H9 (cell line): Measurements from ENCODE around the gene HEXD. TPM values are rescaled to one million over a fixed set of nuclear protein-coding genes. Genes with fewer than 3 reads are reported as not detected.

Experiments used
- DNase-seq: peaks from one replicate; pipeline ENCODE4 v3.0.0-alpha.2; 2017
- H2AFZ ChIP-seq: one replicate; pipeline ENCODE4 v1.6.1; 2013; ENCODE audit warnings: mild to moderate bottlenecking, low read length, control low read depth, moderate library complexity
- H2AK5ac ChIP-seq: 2 replicates; pipeline ENCODE4 v1.6.1; 2013; ENCODE audit warnings: low read length, control low read depth, mixed read lengths; ENCODE audit not compliant: insufficient read length
- H2BK120ac ChIP-seq: one replicate; pipeline ENCODE4 v1.6.1; 2013; ENCODE audit warnings: low read depth, mild to moderate bottlenecking, low read length, control low read depth, inconsistent platforms; ENCODE audit not compliant: poor library complexity, severe bottlenecking
- H2BK12ac ChIP-seq: 2 replicates; pipeline ENCODE4 v1.6.1; 2013; ENCODE audit warnings: low read length, control low read depth, mixed read lengths, low read depth; ENCODE audit not compliant: insufficient read length
- H2BK15ac ChIP-seq: 2 replicates; pipeline ENCODE4 v1.6.1; 2013; ENCODE audit warnings: low read depth, low read length, control low read depth
- H2BK20ac ChIP-seq: one replicate; pipeline ENCODE4 v1.6.1; 2013; ENCODE audit warnings: low read depth, mild to moderate bottlenecking, low read length, control low read depth, inconsistent platforms; ENCODE audit not compliant: poor library complexity, severe bottlenecking
- H2BK5ac ChIP-seq: 2 replicates; pipeline ENCODE4 v1.6.1; 2013; ENCODE audit warnings: low read length, control low read depth, mixed read lengths; ENCODE audit not compliant: insufficient read length
- H3K14ac ChIP-seq: 2 replicates; pipeline ENCODE4 v1.6.1; 2013; ENCODE audit warnings: low read length, control low read depth; ENCODE audit not compliant: insufficient read depth
- H3K18ac ChIP-seq: 2 replicates; pipeline ENCODE4 v1.6.1; 2013; ENCODE audit warnings: low read depth, mild to moderate bottlenecking, mixed read lengths, low read length, control low read depth; ENCODE audit not compliant: insufficient read length
- H3K23ac ChIP-seq: 2 replicates; pipeline ENCODE4 v1.6.1; 2013; ENCODE audit warnings: low read length, control low read depth, mixed read lengths, low read depth; ENCODE audit not compliant: insufficient read length
- H3K23me2 ChIP-seq: 2 replicates; pipeline ENCODE4 v1.6.1; 2013; ENCODE audit warnings: low read depth, mild to moderate bottlenecking, mixed read lengths, low read length, control low read depth; ENCODE audit not compliant: insufficient read length, poor library complexity, severe bottlenecking
- H3K27ac ChIP-seq: 2 replicates; pipeline ENCODE4 v1.5.1; 2013; ENCODE audit warnings: low read length, control low read depth, mixed read lengths, low read depth; ENCODE audit not compliant: insufficient read length
- H3K27me3 ChIP-seq: 2 replicates; pipeline ENCODE4 v1.6.1; 2013; ENCODE audit warnings: low read length, control low read depth, inconsistent platforms; ENCODE audit not compliant: insufficient read depth
- H3K4ac ChIP-seq: 2 replicates; pipeline ENCODE4 v1.6.1; 2013; ENCODE audit warnings: low read depth, mild to moderate bottlenecking, control low read depth, inconsistent platforms, low read length, moderate library complexity
- H3K4me1 ChIP-seq: 2 replicates; pipeline ENCODE4 v1.6.1; 2013; ENCODE audit warnings: low read length, control low read depth, inconsistent platforms; ENCODE audit not compliant: insufficient read depth
- H3K4me2 ChIP-seq: 2 replicates; pipeline ENCODE4 v1.6.1; 2013; ENCODE audit warnings: low read length, control low read depth, mixed read lengths; ENCODE audit not compliant: insufficient read length, insufficient read depth
- H3K56ac ChIP-seq: 2 replicates; pipeline ENCODE4 v1.6.1; 2013; ENCODE audit warnings: low read depth, mild to moderate bottlenecking, mixed read lengths, low read length, control low read depth; ENCODE audit not compliant: insufficient read length
- H3K79me1 ChIP-seq: 2 replicates; pipeline ENCODE4 v1.6.1; 2013; ENCODE audit warnings: low read depth, mild to moderate bottlenecking, moderate library complexity, low read length, control low read depth, inconsistent platforms; ENCODE audit not compliant: insufficient read depth, poor library complexity, severe bottlenecking
- H3K79me2 ChIP-seq: 2 replicates; pipeline ENCODE4 v1.6.1; 2013; ENCODE audit warnings: low read length, control low read depth, inconsistent platforms; ENCODE audit not compliant: insufficient read depth
- H3K9ac ChIP-seq: 2 replicates; pipeline ENCODE4 v1.6.1; 2013; ENCODE audit warnings: low read length, control low read depth, mixed read lengths; ENCODE audit not compliant: insufficient read length; ENCODE audit errors: extremely low read depth
- H3K9me3 ChIP-seq: one replicate; pipeline ENCODE4 v1.6.1; 2013; ENCODE audit warnings: low read depth, low read length, inconsistent platforms; ENCODE audit not compliant: control insufficient read depth
- H3T11ph ChIP-seq: one replicate; pipeline ENCODE4 v1.6.1; 2013; ENCODE audit warnings: mild to moderate bottlenecking, low read length, control low read depth, inconsistent platforms
- H4K20me1 ChIP-seq: one replicate; pipeline ENCODE4 v1.6.1; 2013; ENCODE audit not compliant: control insufficient read depth, insufficient read length, insufficient read depth
- H4K5ac ChIP-seq: 2 replicates; pipeline ENCODE4 v1.6.1; 2013; ENCODE audit warnings: low read depth, mild to moderate bottlenecking, mixed read lengths, low read length, control low read depth; ENCODE audit not compliant: insufficient read length
- H4K8ac ChIP-seq: replicated peaks from 2 replicates; pipeline ENCODE4 v1.6.1; 2013; ENCODE audit warnings: low read length, control low read depth, mixed read lengths, low read depth; ENCODE audit not compliant: insufficient read length
- H4K91ac ChIP-seq: 2 replicates; pipeline ENCODE4 v1.6.1; 2013; ENCODE audit warnings: low read depth, mild to moderate bottlenecking, moderate library complexity, mixed read lengths, low read length, control low read depth; ENCODE audit not compliant: insufficient read length
- H3K27ac Mint-ChIP-seq, 3 experiments: 2 replicates in 2 of 3; 3 replicates in 1 of 3; pipeline ENCODE4 v1.8.0; 2020 to 2021; ENCODE audit warnings: mixed read lengths in 3 of 3, mild to moderate bottlenecking in 1 of 3, moderate library complexity in 1 of 3
- H3K27me3 Mint-ChIP-seq: 2 replicates; pipeline ENCODE4 v1.8.0; 2021; ENCODE audit warnings: low read depth, mild to moderate bottlenecking, moderate library complexity, mixed read lengths
- H3K36me3 Mint-ChIP-seq, 3 experiments: 2 replicates in 2 of 3; 3 replicates in 1 of 3; pipeline ENCODE4 v1.8.0; 2020 to 2021; ENCODE audit warnings: low read depth in 3 of 3, mixed read lengths in 3 of 3; ENCODE audit not compliant: insufficient read depth in 1 of 3
- H3K4me1 Mint-ChIP-seq, 2 experiments: 2 replicates each; pipeline ENCODE4 v1.8.0; 2020; ENCODE audit warnings: mixed read lengths in 2 of 2
- H3K4me3 Mint-ChIP-seq, 2 experiments: 2 replicates in 1 of 2; 3 replicates in 1 of 2; pipeline ENCODE4 v1.8.0; 2020 to 2021; ENCODE audit warnings: mild to moderate bottlenecking in 2 of 2, mixed read lengths in 2 of 2, moderate library complexity in 1 of 2
- H3K9me3 Mint-ChIP-seq, 2 experiments: 2 replicates in 1 of 2; 3 replicates in 1 of 2; pipeline ENCODE4 v1.8.0; 2020; ENCODE audit warnings: mild to moderate bottlenecking in 2 of 2, mixed read lengths in 2 of 2, moderate library complexity in 1 of 2
- CTCF ChIP-seq: fragments of 200-600 bp; sonication (generic); conservative IDR thresholded peaks from 3 replicates; pipeline ENCODE4 v1.8.0; 2021; ENCODE audit warnings: antibody characterized with exemption, mild to moderate bottlenecking
- WGBS: extraction: QIAGEN DNeasy Blood & Tissue Kit; methylation state at CpG from one replicate; pipeline ENCODE4 v1.1.7; 2013; ENCODE audit warnings: missing lambda C conversion rate, low lambda C conversion rate, mixed read lengths; ENCODE audit not compliant: insufficient read length; ENCODE audit errors: extremely low coverage; 5-methylcytosine and 5-hydroxymethylcytosine counted together
- total RNA-seq: library from RNA; stranded (reverse); gene quantifications from 2 replicates; pipeline ENCODE4 v1.2.1, GENCODE V29; 2021

The HEXD gene
- total RNA-seq, 1 experiment from 2014 or later = 23.2 TPM

GRCh38 chr17:82390860-82391435 lies 27.2 kb upstream of the HEXD start:
- Histone ChIP-seq H2BK12ac (no peak overlapping the region), H2BK120ac (no peak overlapping the region), H2BK20ac (no peak overlapping the region), H3K56ac (no peak overlapping the region), H3K23me2 (no peaks in the 10 kb centered on the region), H2BK5ac (no peak overlapping the region), H4K91ac (no peak overlapping the region), H3K18ac (no peak overlapping the region), H3K4ac (no peak overlapping the region), H3K9me3 (no peaks in the 10 kb centered on the region), H3K79me2 (no peaks in the 10 kb centered on the region), H2AFZ (no peak overlapping the region), H3K27me3 (no peaks in the 10 kb centered on the region), H4K8ac (no peak overlapping the region), H4K5ac (no peak overlapping the region), H3K14ac (no peak overlapping the region; the same call in 1 of the 2 replicates), H4K20me1 (no peaks in the 10 kb centered on the region), H2AK5ac (no peak overlapping the region), H3K4me2 (no peak overlapping the region), H3K27ac (no peak overlapping the region), H3T11ph (no peak overlapping the region), H3K79me1 (no peaks in the 10 kb centered on the region), H3K9ac (no peak overlapping the region), H2BK15ac (no peak overlapping the region; the same call in 1 of the 2 replicates), H3K4me1 (no peaks in the 10 kb centered on the region), H3K23ac (no peak overlapping the region)
- WGBS = no CpG with 5 or more reads among the region's 13 CpGs
- H3K4me1 Mint-ChIP-seq = peaks cover 0 to 5% of the 10 kb centered on the region in 2 experiments; a peak in 2 of 4 replicates
- peaks cover 9% of the 10 kb centered on the region for H3K27me3 Mint-ChIP-seq
- H3K9me3 Mint-ChIP-seq = no peaks in the 10 kb centered on the region; a peak in 1 of 5 replicates
- TF ChIP-seq CTCF = no peak
- no peak overlapping the region for H3K4me3 Mint-ChIP-seq
- peaks cover 0 to 13% (median 11%) of the 10 kb centered on the region in 3 experiments; a peak in 4 of 7 replicates for H3K36me3 Mint-ChIP-seq
- no peak overlapping the region for H3K27ac Mint-ChIP-seq
- no peak for DNase-seq
